DND-41 (cell line): Measurements from ENCODE around the gene MVB12B.

ENCODE experiments used
- EZH2 ChIP-seq: IDR thresholded peaks from 3 replicates; pipeline ENCODE4 v1.6.1; 2012; ENCODE audit warnings: borderline replicate concordance, low read depth, mild to moderate bottlenecking, moderate library complexity, low read length, inconsistent platforms; ENCODE audit not compliant: severe bottlenecking
- TF ChIP-seq, protein P1 (sequence below): IDR thresholded peaks from 2 replicates; pipeline ENCODE4 v1.5.1; 2012; ENCODE audit warnings: borderline replicate concordance, low read length, moderate library complexity, mild to moderate bottlenecking; ENCODE audit not compliant: poor library complexity, severe bottlenecking; ENCODE audit errors: extremely low read depth

DNA sequence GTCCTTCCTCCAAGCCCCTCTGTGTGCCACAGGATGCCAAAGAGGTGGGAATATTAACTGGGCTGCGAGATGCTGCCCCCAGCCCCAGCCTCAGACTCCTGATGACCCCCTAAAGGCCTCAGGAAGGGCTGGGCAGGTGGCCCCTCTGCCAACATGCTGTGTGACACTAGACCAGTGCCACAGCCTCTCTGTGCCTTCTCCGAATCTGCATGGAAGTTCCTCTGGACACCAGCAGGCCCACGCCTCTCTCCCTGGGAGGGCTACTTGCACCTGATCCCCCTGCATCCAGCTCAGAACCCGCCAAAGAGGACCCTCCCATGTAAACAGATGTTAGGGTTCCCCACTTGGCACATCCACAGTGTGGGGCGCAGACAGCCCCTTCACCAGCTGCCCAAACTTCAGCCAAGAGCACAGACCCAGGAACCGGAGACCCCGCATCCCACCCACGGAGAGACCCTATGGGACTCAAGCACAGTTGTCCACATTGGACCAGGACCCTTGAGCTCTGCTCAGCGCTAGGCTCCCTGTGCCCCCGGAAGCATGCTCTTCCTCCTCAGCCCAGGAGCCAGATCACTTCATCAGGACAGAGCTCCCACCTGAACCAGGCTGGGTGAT is 195.5 kb downstream of the MVB12B start:
- TF ChIP-seq EZH2, result no peak
- TF ChIP-seq, protein P1, sequence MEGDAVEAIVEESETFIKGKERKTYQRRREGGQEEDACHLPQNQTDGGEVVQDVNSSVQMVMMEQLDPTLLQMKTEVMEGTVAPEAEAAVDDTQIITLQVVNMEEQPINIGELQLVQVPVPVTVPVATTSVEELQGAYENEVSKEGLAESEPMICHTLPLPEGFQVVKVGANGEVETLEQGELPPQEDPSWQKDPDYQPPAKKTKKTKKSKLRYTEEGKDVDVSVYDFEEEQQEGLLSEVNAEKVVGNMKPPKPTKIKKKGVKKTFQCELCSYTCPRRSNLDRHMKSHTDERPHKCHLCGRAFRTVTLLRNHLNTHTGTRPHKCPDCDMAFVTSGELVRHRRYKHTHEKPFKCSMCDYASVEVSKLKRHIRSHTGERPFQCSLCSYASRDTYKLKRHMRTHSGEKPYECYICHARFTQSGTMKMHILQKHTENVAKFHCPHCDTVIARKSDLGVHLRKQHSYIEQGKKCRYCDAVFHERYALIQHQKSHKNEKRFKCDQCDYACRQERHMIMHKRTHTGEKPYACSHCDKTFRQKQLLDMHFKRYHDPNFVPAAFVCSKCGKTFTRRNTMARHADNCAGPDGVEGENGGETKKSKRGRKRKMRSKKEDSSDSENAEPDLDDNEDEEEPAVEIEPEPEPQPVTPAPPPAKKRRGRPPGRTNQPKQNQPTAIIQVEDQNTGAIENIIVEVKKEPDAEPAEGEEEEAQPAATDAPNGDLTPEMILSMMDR, result no peak
